Nucleus accumbens (tissue), 56 donors: ENCODE data around the gene RFPL4AL1.

ENCODE experiments used
- DNase-seq, 56 donors: peaks; one replicate each; lab custom pipeline; 2025; lab: John Stamatoyannopoulos, UW

Gene RFPL4AL1

DNA sequence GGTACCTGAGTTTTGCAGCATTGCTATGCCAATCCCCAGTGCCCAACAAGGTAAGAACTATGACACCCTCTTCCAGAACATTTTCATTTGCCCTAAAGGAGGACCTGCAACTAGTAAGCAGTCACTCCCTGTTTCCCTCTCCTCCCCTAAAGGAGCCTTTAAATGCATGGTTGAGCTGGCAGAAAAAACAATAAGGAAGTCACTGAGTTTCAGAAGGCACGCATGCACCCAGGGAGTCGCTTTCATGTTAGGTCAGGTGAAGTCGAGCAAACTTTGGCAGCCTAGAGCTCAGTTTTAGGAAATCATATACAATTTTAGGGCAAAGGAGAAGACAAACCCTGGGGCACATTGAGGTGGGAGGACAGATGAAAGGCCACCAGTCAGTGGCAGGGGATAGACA lies 51.1 kb downstream of the RFPL4AL1 start:
- no peak for DNase-seq
